Cortex of kidney (tissue), 1 donor: Measurements from ENCODE around the gene RELCH.

ENCODE experiments used
- DNase-seq: peaks from one replicate; lab custom pipeline; 2025; lab: John Stamatoyannopoulos, UW

RELCH gene

GRCh38 chr18:62324917-62325805 lies 138.1 kb downstream of the RELCH start, which contains the start of gene TNFRSF11A:
Gene TNFRSF11A (plus strand): TSS chr18:62325310. CDS start chr18:62325353, 43 bp downstream.
- no peak for DNase-seq

DNA sequence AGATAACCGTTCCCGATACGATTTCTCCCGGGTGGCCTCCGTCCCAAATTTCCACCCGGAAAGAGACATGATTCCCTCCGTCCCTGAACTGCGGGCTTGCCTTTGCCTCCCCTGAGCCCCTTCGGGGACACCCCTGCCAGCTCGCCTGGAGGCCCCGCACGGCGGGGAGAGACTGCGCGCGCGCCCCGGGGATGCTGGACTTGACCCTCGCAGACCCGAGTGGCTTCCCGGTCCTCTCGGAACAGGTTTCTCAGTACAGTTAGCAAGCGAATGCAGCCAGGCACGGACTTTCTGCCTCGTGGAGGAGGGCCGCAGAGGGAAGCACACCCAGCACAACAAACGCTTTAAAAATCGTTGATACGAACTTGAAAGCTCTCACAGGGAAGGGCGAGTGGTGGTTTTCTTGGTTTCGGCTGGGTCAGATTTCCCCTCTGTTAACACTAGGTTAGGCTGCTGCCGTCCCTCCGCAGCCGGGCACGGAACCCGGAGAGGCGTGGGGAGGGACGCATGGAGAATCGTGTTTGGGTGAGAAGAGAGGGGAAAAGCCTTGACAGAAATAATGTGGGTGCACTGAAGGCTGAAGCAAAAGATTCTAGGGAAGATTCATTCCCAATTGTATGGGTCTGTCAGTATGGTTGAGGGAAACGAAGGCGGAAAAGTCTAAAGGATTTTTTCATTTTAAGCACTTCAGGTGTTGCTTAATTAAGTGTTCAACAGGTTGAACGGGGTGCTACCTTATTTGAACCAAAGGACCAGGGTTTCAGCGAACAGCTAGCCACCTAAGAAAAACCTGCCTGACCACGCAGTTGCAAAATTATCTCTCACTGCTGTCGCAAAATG lies 139.0 kb downstream of the RELCH start:
- DNase-seq, result no peak

- no peak for DNase-seq
Observed at GRCh38 chr18:62326646-62327348, 139.7 kb downstream of the RELCH start.

GRCh38 chr18:62327977-62328376 lies 140.9 kb downstream of the RELCH start:
- no peak for DNase-seq

GRCh38 chr18:62328586-62329525 lies 141.8 kb downstream of the RELCH start:
- DNase-seq, result no peak

DNA sequence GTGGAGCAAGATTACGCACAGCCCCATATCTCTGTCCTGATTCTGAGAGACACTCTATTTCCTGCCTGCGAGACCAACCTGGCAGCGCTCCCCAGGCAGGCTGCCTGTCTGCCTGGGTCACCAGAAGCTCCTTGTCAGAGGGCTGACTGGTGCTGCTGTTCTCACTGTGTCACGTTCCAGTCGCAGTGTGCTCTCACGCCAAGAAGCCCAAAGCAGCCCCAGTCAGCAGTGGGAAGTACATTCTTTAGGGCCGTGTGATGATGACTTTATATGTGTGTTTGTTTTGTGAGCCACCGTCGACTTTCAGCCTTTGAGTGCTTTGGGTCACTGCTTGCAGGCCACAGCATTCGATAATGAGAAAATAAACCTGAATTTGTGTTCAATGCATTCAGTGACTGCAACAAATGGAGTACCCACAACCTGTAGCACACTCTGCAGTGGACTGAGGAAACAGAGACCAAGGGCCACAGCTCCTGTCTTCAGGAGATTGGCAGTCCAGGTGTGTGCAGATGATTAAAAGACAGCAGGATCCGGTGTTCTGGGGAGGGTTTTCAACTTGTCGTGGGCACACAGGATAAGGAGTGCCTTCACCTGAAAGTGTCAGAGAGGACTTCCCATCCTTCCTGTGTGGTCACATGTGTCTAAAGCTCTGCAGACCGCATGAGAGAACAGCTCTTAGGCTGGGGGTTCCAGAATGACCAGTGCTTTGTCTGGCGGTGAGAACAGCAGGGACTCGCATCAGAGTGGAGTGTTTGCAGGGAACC lies 142.8 kb downstream of the RELCH start:
- no peak for DNase-seq

GRCh38 chr18:62330650-62331049 lies 143.6 kb downstream of the RELCH start:
- no peak for DNase-seq

GRCh38 chr18:62331581-62332356 lies 144.7 kb downstream of the RELCH start:
- no peak for DNase-seq

DNA sequence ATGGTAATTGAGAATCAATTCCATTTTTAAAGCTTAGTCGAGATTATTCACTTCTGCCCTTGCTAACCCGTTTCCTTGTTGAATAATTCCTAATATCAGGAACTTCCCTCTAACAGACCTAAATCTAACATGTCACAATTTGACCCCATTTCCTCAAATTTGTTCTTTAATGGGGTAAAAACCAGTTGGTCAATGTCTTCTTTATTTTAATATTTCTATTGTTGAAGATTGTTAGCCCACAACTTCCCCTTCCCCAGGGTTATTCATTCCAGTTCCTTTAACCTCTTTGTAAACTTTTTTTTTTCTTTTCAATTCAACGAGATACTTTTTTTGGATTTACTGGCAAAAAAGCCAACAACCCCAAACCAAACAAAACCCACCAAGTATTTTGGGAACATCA lies 145.4 kb downstream of the RELCH start:
- no peak for DNase-seq

GRCh38 chr18:62332964-62333695 lies 146.1 kb downstream of the RELCH start:
- DNase-seq, result no peak

GRCh38 chr18:62334120-62334519 lies 147.1 kb downstream of the RELCH start:
- DNase-seq, result no peak

- no peak for DNase-seq
Observed at GRCh38 chr18:62335494-62335893, 148.4 kb downstream of the RELCH start.

GRCh38 chr18:62336618-62337017 lies 149.6 kb downstream of the RELCH start:
- DNase-seq, result no peak

DNA sequence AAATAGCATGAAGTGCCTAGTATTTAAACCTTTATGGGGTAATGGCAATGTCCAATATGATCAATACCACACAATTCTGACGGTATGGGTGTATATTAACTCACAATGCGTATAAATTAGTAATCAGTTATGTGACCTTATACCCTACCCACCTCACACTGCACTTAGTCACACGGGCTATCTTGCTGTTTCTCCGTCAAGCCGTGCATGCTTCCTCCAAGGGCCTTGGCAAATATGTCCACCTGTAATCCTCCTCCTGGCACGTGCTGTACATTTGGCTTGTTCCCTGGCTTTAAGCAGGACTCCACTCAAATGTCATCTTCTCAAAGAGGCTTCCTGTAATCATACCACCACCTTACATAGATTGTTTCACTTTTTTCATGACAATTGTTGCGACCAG lies 150.3 kb downstream of the RELCH start:
- no peak for DNase-seq

GRCh38 chr18:62338446-62339105 lies 151.5 kb downstream of the RELCH start:
- no peak for DNase-seq

GRCh38 chr18:62339106-62339988 lies 152.3 kb downstream of the RELCH start:
- DNase-seq, result no peak

- no peak for DNase-seq
Observed at GRCh38 chr18:62340996-62341395, 153.9 kb downstream of the RELCH start.
